Activated CD4-positive, alpha-beta T cell treated with anti-CD3 and anti-CD28 coated beads, Interleukin-10, Interleukin-2, amounts not matched to agents 100 ng/mL and 50 ng/mL, durations not matched to agents 16 hours and 8 hours (primary cell): ENCODE measurements around the gene CCL18.
A peak's percentile ranks its signal among the peaks of the same experiment; 100 is the strongest.
"Not testable (repeated sequence)": the region's sequence is repeated elsewhere in the genome, so short reads cannot be mapped to it uniquely, and the experiment has no call there.

Source experiments
- DNase-seq: peaks from one replicate; pipeline ENCODE4 v3.0.0-alpha.2; 2020

CCL18 gene

DNA sequence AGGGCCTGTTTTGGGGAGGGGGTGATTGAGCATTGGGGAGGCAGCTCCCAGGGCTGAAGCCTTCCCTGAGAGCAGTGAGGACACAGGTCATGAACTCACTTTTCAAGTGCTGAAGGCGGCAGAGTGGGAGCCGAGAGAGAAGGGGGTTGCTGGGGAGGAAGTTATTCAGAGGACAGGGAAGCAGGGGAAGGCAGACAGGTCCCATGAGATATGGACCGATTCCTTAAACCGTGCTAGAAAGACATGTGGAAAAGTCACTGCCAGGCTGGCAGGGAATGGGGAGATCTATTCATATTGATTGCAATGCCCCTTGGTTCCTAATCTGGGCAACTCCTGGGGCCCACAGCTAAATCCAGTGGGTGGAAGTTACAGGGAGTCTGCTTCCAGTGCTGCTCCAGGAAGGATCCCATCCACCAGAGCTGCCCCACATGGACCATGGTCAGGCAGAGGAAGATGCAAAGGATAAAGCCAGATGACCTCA is 40.7 kb downstream of the CCL18 start:
- no peak for DNase-seq

DNA sequence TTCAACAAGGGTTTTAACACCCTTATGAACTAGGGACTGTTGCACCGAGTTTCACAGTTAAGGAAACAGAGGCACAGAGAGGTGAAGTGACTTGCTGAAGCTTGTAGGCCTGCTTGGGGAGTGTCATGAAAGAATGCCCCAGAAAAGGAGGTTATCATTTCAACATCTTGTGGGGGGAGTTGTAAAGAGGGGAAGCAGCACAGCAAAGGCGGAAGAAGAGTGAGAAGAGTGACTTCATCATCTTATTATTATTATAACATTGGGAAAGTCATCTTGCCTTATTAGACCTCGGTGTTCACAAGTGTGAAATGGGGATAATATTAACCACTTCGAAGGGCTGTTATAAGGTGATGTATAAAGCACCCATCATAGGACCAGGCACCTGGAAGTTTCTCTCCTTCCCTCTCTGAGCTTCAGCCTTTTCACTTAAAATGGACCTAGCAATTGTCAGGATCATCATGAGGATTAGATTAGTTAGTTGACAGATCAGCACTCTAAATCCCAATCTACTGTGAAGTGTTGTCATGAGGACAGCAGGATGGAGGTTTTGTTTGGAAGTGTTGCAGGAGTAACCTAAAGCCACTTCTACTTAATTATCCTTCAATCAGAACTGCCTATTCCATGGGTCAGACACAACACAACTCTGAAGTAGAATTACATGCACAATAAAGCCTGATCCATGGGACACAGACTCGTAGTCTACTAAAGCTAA is 41.9 kb downstream of the CCL18 start:
- no peak for DNase-seq

DNA sequence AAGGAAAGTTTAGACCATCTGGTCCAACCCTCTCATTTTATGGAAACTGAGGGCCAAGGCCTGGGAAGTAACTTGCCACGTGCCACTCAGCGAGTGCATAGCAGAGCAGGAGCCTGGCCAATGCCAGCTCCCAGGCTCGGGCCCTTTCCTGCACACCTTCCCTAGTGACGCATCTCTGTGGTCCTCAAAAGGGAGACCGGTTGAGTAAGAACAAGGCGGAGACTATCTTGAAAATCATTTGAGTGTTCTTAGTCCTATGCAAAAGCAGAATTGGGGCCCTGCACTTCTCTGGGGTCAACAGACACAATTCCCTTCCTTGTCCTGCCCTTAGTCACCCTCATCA is 42.4 kb downstream of the CCL18 start:
- no peak for DNase-seq

DNA sequence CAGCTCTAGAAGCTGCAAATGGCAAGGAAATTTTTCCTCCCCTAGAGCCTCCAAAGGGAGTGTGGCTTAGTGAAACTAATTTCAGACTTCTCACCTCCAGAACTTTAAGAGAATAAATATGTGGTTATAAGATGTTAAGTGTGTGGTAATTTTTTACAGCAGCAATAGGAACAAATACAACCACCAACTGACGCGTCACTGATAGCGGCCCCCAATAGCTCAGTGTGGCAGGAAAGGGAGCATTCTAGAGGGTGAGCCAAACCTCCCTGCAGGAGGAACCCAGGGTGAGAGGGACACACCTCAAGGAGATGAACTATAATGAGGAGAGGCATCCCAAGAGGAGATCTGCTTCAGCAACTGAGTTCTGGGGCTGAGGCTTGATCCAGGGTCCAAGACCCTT is 43.6 kb downstream of the CCL18 start:
- no peak for DNase-seq

DNA sequence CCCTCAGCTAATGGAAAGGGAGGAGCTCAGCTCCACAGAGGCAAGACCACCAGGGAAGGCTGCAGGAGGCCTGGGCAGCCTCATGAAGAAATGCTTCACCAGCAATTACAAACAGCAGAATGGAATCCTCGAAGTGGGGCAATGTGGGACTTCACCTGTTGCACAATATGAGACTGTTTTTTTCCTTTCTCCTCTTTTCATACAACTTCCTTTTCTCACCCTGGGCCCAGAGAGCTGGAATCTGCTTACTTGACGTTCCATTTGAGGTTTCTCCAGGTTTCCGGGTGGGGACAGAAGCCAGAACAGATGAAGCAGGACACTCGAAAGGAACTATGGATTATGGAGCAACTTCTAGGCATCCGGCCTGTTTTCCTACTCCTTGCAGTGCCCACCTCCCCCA is 44.2 kb downstream of the CCL18 start:
- DNase-seq = not testable (repeated sequence)

DNA sequence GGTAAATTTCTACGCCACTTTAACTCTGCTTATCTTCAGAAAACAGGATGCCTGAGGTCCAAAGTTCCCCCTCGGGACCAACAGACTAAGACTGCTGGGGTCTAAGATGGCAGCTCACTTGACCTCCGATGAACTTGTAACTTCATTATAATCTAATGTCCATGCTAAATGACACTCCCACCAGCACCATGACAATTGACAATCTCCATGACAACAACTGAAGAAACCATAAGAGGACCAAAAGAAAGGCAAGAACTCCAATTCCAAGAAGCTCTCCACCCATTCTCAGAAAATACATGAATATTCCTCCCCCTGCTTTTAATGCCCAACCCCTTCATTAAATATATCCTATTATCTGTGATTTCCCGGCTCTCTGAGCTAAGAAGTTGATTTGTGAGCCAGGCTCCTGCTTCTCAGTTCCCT is 47.0 kb downstream of the CCL18 start:
- no peak for DNase-seq

DNA sequence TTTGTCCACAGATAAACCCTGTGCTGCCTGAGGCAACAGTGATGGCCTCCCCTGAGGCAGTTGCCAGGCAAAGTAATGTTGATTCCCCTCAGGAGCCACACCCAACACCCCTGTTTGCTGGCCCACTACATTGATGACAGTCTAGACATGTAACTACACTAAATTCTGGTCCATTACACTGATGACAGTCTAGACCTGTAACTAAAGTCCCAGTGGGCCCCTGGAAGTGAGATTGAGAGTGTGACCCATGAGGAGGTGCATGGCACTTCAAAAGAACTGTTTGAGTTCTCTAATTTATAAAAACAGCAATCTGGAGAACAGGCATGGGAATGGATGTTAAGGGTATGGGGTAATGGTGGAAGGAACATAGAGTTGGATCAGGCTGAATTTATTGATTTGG is 48.5 kb downstream of the CCL18 start:
- no peak for DNase-seq

DNA sequence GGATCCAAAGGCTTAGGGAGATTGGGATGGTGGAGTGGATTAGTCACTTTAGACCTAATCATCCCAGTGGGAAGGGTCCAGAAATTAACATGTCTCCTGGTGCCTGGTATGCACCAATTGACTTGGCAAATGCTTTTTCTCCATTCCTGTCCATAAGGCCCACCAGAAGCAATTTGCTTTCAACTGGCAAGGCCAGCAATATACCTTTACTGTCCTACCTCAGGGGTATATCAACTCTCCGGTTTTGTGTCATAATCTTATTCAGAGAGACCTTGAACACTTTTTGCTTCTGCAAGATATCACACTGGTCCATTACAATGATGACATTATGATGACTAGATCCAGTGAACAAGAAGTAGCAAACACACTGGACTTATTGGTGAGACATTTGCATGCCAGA is 49.1 kb downstream of the CCL18 start:
- not testable (repeated sequence) for DNase-seq

DNA sequence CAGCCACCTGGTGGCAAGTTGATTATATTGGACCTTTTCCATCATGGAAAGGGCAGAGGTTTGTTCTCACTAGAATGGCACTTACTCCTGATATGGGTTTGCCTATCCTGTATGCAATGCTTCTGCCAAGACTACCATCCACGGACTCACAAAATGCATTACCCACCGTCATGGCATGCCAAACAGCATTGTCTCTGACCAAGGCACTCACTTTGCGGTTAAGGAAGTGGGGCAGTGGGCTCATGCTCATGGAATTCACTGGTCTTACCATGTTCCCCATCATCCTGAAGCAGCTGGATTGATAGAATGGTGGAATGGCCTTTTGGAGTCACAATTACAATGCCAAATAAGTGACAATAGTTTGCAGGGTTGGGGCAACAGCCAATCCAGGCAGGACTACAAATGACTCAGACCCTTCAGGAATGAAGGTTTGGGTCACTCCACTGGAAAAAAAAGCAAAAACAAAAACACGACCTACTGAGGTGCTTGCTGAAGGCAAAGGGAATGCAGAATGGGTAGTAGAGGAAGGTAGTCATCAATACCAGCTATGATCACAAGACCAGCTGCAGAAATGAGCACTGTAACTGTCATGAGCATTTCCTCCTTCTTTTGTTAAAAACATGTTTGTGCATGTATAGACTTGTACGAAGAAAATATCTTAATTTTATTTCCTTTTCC is 51.0 kb downstream of the CCL18 start:
- not testable (repeated sequence) for DNase-seq

DNA sequence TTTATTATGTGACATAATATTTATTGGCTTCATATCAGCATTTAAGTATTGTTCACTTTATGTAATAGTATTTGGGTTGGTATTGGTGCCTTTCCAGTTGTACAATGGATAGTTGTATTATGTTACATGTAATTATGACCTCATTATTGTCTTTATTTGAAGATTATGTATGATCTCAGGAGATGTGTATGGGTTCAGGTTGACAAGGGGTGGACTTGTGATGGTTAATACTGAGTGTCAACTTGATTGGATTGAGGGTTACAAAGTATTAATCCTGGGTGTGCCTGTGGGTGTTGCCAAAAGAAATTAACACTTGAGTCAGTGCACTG is 51.5 kb downstream of the CCL18 start:
- not testable (repeated sequence) for DNase-seq

DNA sequence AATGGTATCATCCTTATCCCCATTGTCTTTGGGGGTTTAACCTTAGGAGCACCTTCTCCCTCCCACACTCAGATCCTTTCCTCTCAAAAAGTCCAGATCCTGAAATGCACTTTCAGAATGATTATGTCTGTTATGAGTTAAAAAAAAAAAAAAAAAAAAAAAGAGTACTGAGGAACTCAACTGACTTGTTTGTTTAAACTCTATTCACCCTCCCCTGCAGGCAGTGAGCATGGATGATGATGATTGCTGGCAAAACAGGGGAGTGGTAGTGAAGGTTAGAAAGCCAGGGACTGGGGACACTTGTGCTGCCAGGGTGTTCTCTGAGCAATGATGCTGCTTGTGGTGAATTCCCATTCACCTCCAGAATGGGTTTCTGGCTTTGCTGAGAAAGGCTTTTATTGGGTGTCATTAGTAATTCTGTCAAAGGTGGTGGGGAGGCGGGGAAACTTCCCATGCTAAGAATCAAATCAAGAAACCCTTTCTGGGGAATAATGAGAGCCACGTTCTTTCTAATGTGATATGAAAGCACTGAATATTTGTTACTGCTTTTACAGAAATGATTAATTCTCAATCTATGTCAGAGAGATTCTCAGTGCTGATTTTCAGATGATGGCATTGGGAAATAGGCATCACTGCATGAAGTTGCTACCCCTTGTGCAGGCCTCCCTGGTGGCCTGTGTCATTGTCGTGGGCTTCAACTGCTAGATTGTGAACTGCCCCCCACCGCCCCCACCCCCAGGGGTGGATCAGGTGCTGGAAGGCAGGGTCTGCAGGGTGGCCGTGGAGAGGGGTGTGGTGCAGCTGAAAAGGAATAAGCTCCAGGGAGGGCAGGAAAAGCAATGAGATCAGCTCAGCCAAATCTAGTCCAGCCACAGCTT is 53.7 kb downstream of the CCL18 start:
- peak; percentile 78 for DNase-seq

DNA sequence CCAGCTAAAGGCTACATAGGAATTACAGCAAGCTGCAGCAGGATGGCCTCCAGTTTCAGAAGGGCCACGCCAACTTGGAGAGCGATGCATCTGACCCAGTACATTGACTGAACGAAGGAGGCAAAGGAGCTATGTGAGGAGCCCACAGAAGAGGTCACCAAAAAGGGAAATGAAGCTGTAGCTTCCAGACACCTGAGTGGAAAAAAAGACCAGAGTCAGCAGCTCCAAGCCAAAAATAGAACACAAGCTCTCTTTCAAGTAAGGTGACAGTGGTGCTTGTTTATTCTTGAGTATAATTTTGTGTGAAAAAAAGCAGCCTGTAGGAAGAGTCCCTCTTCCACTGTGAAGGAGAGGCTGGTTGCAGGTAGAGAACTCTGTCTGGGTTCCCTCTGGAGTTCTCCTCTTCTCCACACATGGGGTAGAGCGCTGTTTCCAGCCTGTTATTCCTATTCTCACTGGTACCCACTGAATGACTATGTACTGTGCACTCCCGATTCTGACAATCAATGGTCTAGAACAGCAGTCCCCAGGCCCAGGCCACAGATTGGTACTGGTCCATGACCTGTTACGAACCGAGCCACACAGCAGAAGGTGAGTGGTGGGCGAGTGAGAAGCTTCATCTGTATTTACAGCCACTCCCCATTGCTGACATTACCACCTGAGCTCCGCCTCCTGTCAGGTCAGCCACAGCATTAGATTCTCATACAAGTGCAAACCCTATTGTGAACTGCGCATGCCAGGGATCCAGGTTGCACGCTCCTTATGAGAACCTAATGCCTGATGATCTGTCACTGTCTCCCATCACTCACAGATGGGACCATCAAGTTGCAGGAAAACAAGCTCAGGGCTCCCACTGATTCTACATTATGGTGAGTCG is 54.6 kb downstream of the CCL18 start:
- no peak for DNase-seq

DNA sequence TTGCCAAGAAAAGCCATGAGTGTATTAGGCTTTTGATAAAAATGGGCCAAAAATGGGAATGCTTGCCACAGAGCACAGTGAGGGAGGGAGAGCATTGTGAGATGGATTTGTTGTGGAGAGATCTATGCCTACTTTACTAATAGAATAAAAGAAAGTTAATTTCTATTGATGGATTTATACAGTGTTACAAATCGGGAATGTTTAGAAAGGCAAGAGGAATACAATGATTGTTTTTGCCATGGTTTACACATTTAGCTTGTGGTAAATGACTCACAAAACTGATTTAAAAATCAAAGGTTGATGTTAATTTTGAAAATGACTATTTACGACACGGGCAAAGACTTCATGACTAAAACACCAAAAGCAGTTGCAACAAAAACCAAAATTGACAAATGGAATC is 56.1 kb downstream of the CCL18 start:
- peak; percentile 37 for DNase-seq

DNA sequence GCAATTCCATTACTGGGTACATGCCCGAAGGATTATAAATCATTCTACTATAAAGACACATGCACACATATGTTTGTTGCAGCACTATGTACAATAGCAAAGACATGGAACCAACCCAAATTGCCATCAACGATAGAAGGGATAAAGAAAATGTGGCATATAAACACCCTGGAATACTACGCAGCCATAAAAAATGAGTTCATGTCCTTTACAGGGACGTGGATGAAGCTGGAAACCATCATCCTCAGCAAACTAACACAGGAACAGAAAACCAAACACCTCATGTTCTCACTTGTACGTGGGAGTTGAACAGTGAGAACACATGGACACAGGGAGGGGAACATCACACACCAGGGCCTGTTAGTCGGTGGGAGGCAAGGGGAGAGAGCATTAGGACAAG is 57.0 kb downstream of the CCL18 start:
- DNase-seq = not testable (repeated sequence)
